Measurements from ENCODE around the gene MZT2B. TPM values are rescaled to one million over a fixed set of nuclear protein-coding genes. Genes with fewer than 3 reads are reported as not detected.
"Not testable (repeated sequence)": the region's sequence is repeated elsewhere in the genome, so short reads cannot be mapped to it uniquely, and the experiment has no call there.

MZT2B gene
- total RNA-seq, 1 donor from 2014 or later, result 143 TPM

DNA sequence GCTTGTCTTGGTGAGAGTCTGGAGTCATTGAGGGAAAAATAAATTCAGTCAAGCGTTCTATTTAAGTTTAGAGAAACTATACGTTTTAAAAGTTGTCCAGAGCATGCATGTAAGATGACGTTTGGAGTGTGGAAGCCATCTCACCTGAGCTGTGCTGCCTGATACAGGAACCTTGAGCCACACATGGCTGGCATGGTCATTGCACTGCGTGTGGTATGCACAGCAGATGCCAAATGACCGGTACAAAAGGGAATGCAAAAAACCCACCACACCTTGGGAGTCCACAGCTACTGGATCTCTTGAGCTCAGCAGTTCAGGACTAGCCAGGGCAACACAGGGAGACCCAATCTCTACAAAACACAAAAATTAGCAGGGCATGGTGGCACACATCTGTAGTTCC, 4.3 kb downstream of the MZT2B start:
- CTCF ChIA-PET, result no interaction called here
- Mint-ChIP-seq H3K4me3 (no peak overlapping the region), H3K9me3 (no peaks in the 10 kb centered on the region), H3K4me1 (peaks cover 15% of the 10 kb centered on the region), H3K27ac (no peak overlapping the region), H3K27me3 (no peaks in the 10 kb centered on the region), H3K36me3 (ENCODE audit: low read depth) (peaks cover 10% of the 10 kb centered on the region)
- TF ChIP-seq, protein P1, sequence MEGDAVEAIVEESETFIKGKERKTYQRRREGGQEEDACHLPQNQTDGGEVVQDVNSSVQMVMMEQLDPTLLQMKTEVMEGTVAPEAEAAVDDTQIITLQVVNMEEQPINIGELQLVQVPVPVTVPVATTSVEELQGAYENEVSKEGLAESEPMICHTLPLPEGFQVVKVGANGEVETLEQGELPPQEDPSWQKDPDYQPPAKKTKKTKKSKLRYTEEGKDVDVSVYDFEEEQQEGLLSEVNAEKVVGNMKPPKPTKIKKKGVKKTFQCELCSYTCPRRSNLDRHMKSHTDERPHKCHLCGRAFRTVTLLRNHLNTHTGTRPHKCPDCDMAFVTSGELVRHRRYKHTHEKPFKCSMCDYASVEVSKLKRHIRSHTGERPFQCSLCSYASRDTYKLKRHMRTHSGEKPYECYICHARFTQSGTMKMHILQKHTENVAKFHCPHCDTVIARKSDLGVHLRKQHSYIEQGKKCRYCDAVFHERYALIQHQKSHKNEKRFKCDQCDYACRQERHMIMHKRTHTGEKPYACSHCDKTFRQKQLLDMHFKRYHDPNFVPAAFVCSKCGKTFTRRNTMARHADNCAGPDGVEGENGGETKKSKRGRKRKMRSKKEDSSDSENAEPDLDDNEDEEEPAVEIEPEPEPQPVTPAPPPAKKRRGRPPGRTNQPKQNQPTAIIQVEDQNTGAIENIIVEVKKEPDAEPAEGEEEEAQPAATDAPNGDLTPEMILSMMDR (IDR thresholded peaks at IDR 0.05), result no peak
- ATAC-seq (ENCODE audit: low read depth) (no peak), DNase-seq (no peak)
- intact Hi-C loops (cut with micrococcal nuclease), result no loop called here
- POLR2A ChIA-PET, result interaction anchor here (0.6 kb wide), 1 partner anchor 14 kb away, joined by 3 read pairs; no protein-coding TSS in a partner anchor

DNA sequence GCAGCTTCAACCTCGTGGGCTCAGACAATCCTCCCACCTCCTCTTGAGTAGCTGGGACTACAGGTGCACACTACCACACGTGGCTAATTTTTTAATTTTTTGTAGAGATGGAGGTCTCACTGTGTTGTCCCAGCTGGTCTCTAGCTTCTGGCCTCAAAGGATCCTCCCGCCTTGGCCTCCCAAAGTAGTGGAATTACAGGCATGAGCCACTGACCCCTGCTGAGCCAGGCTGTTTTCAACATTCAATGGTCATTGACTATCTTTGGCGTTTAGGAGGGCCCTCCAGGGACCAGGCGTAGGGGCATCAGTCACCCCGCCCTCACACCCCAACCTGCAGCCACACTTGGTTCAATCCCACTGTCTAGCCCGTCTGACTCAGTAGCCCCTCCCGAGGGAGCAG, 5.2 kb downstream of the MZT2B start:
- Mint-ChIP-seq H3K36me3 (ENCODE audit: low read depth) (peaks cover 14% of the 10 kb centered on the region), H3K27me3 (no peaks in the 10 kb centered on the region), H3K27ac (no peak overlapping the region), H3K9me3 (no peaks in the 10 kb centered on the region), H3K4me1 (peaks cover 15% of the 10 kb centered on the region), H3K4me3 (no peak overlapping the region)
- ATAC-seq (ENCODE audit: low read depth), result no peak
- ChIA-PET POLR2A (no interaction called here), CTCF (interaction anchor here (0.7 kb wide), 1 partner anchor 146 kb away, joined by 3 read pairs; no protein-coding TSS in a partner anchor)
- TF ChIP-seq, protein P1 (IDR thresholded peaks at IDR 0.05), result no peak
- no peak for DNase-seq
- intact Hi-C loops (cut with micrococcal nuclease), result no loop called here

DNA sequence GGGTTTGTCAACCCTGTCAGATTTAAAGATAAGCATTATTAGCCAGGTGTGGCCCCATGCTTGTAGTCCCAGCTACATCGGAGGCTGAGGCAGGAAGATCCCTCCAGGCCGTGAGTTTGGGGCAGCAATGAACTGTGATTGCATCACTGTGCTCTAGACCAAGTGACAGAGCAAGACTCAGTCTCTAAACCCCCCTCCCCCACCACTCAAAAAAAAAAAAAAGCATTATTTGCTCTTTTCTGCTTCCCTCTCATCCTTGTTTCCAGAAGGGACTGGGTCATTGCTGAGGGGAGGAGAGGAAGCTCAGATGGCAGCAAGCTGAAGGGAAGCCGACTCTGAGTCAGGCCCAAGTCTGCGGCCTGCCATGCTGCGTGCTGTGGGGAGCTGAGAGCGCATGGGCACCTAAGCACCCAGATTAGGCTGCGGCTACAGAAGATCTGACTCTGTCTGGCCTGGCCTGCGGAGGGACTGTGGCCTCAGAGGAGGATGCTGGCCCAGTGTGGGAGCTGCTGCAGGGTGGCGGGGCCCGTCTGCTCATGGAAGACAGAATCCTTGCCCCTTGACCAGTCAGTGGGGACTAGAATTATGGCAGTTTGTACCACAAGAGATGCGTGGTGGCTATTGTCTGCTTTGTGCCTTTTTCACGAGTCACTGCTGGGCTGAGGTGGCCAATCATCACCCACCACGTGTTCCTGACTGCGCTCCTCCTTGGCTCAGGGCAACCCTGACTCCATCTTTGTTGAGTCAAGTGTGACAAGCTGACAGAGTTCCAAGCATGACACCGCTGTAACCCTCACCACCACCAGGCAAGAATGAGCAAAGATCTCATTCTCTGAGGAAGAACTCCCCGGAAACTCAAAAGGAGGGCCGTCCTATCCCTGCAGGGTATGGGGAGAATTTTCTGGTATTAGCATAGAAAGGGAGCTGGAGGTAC, 6.1 kb downstream of the MZT2B start:
- H3K4me3 Mint-ChIP-seq; intact Hi-C loops (cut with micrococcal nuclease); ATAC-seq (ENCODE audit: low read depth): not testable (repeated sequence)

DNA sequence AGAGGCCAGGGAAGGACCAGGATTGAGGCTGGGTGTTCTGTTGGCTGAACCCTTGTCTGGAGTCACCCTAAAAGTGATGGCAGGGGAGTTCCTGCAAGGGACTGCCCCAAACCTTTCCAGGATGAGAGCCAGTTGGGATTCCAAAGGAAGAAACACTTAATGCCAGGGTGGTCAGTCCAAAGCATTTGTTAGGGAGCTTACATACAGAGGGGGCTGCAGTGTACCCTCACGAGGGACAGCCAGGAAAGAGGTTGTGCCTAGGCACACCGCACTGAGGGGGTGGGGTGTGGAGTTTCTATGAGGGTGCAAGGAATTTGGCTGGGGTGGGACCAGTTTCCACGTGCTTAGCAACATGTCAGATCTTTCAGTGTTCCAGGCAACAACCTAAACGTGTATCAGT, 6.9 kb downstream of the MZT2B start:
- CTCF ChIA-PET; H3K27ac Mint-ChIP-seq; H3K4me1 Mint-ChIP-seq; H3K27me3 Mint-ChIP-seq; H3K4me3 Mint-ChIP-seq; ATAC-seq (ENCODE audit: low read depth); intact Hi-C loops (cut with micrococcal nuclease); H3K9me3 Mint-ChIP-seq; POLR2A ChIA-PET; DNase-seq: not testable (repeated sequence)
- peaks cover 14% of the 10 kb centered on the region for H3K36me3 Mint-ChIP-seq (ENCODE audit: low read depth)

More for the DNA sequence above, 6.1 kb downstream of the MZT2B start:
- H3K27me3 Mint-ChIP-seq, H3K27ac Mint-ChIP-seq, H3K9me3 Mint-ChIP-seq, DNase-seq, CTCF ChIA-PET, POLR2A ChIA-PET: not testable (repeated sequence)
- H3K36me3 Mint-ChIP-seq (ENCODE audit: low read depth), result peaks cover 14% of the 10 kb centered on the region
- H3K4me1 Mint-ChIP-seq, result peaks cover 11% of the 10 kb centered on the region

DNA sequence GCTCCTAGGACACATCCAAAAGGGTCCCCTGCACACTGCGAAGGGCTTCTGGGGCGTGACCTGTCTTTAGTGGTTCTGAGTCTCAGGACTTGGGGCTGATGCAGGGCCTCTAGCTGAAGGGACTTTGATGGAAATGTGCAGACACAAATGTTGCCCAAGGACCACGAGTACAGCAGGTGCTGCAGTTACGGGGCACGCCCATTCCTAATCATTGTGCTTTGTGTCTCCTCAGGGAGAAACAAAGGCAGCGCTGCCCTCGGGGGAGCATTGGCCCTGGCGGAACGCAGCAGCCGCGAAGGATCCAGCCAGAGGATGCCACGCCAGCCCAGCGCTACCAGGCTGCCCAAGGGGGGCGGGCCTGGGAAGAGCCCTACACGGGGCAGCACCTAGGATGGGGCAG, 8.2 kb downstream of the MZT2B start:
- no peak for ATAC-seq (ENCODE audit: low read depth)
- ChIA-PET POLR2A (no interaction called here), CTCF (no interaction called here)
- Mint-ChIP-seq H3K27me3 (no peaks in the 10 kb centered on the region), H3K4me3 (no peak overlapping the region), H3K9me3 (no peaks in the 10 kb centered on the region), H3K4me1 (peaks cover 4% of the 10 kb centered on the region), H3K36me3 (ENCODE audit: low read depth) (peaks cover 14% of the 10 kb centered on the region), H3K27ac (no peak overlapping the region)
- no peak for DNase-seq
- intact Hi-C loops (cut with micrococcal nuclease), result no loop called here
- TF ChIP-seq, protein P1 (IDR thresholded peaks at IDR 0.05), result no peak

DNA sequence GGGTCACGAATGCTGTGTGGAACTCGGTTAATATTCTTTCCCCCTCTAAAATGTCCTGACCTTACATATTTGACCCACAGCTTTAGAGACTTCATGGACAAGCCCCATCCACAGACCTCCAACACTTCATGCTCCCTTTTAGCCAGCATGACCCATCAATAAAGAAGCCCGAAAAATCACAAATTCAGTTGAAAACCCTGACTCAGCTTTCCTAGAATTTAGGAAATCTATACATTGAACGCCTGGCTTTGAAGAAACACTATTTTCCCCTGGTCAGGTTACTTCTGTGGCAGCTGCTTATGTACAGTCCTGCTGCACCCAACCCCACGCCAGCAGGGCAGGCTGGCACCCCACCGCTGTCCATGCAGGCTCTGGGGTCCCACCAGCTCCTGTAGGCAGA, 9.3 kb downstream of the MZT2B start:
- H3K27ac Mint-ChIP-seq; POLR2A ChIA-PET; ATAC-seq (ENCODE audit: low read depth); H3K9me3 Mint-ChIP-seq; DNase-seq; H3K4me3 Mint-ChIP-seq; H3K4me1 Mint-ChIP-seq; H3K27me3 Mint-ChIP-seq; intact Hi-C loops (cut with micrococcal nuclease); CTCF ChIA-PET: not testable (repeated sequence)
- H3K36me3 Mint-ChIP-seq (ENCODE audit: low read depth), result peaks cover 14% of the 10 kb centered on the region

DNA sequence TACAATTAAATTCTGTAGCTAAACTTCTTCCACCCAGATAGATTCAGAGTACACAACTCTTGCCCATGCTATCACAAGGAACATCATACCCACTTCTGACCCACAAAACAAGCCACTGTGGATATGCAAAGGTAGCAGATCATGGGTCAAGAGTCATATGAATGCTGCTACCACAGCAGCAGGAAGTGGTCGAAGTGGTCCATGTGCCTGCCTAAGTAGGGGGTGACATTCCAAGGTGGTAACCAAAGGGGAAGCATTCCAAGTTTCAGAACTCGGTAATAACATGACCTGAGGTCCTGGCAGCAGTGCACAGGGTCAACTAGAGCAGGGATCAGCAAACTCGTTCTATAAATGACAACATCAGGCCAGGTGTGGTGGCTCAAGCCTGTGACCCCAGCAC, 10.4 kb downstream of the MZT2B start:
- H3K9me3 Mint-ChIP-seq; H3K4me3 Mint-ChIP-seq; H3K4me1 Mint-ChIP-seq; ATAC-seq (ENCODE audit: low read depth); H3K27me3 Mint-ChIP-seq; H3K27ac Mint-ChIP-seq; intact Hi-C loops (cut with micrococcal nuclease); DNase-seq; CTCF ChIA-PET; POLR2A ChIA-PET: not testable (repeated sequence)
- peaks cover 14% of the 10 kb centered on the region for H3K36me3 Mint-ChIP-seq (ENCODE audit: low read depth)

DNA sequence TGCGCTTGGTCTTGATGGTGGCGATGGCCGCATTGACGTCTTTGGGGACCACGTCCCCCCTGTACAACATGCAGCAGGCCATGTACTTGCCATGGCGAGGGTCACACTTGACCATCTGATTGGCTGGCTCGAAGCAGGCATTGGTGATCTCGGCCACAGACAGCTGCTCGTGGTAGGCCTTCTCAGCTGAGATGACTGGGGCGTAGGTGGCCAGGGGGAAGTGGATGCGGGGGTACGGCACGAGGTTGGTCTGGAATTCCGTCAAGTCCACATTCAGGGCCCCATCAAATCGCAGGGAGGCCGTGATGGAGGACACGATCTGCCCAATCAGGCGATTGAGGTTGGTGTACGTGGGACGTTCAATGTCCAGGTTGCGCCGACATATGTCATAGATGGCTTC, 11.8 kb downstream of the MZT2B start:
- H3K27ac Mint-ChIP-seq, H3K4me3 Mint-ChIP-seq, POLR2A ChIA-PET: not testable (repeated sequence)

DNA sequence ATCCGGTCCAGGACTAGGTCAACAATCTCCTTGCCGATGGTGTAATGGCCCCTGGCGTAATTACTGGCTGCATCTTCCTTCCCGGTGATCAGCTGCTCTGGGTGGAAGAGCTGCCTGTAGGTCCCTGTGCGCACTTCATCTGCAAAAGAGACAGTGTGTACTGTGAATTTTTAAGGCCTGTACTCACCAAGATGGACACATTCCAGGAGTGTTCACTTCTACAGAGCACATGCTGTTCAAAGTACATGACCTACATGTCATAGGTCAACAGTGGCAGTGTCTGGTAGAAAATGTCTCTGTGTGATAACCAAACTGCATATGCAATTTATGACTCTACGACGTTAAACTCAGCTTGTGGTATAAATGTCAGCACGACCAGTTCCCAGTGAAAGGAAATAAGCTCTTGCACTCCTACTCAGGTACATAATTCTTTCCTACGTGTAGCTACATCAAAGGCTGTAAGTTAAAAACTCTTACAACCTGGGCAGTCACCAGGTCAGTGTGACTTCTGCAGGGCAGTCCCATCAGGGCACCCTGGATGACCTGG, 13.1 kb downstream of the MZT2B start:
- ATAC-seq (ENCODE audit: low read depth); POLR2A ChIA-PET: not testable (repeated sequence)
- H3K36me3 Mint-ChIP-seq (ENCODE audit: low read depth), result peaks cover 14% of the 10 kb centered on the region

More for the DNA sequence above, 11.8 kb downstream of the MZT2B start:
- H3K36me3 Mint-ChIP-seq (ENCODE audit: low read depth), result peaks cover 14% of the 10 kb centered on the region
- H3K27me3 Mint-ChIP-seq; H3K9me3 Mint-ChIP-seq; DNase-seq; CTCF ChIA-PET; H3K4me1 Mint-ChIP-seq; ATAC-seq (ENCODE audit: low read depth); intact Hi-C loops (cut with micrococcal nuclease): not testable (repeated sequence)

More for the DNA sequence above, 13.1 kb downstream of the MZT2B start:
- CTCF ChIA-PET; H3K4me1 Mint-ChIP-seq; DNase-seq; intact Hi-C loops (cut with micrococcal nuclease); H3K27me3 Mint-ChIP-seq; H3K4me3 Mint-ChIP-seq; H3K9me3 Mint-ChIP-seq; H3K27ac Mint-ChIP-seq: not testable (repeated sequence)

All from activated B cell treated with CpG ODN at 0.5 μM for 24 hours (primary cell).